Activated naive CD8-positive, alpha-beta T cell treated with anti-CD3 and anti-CD28 coated beads, Interleukin-2, amount 50 U/mL, for 24 hours (primary cell): Measurements from ENCODE around the gene SETD2.
"Not testable (repeated sequence)": the region's sequence is repeated elsewhere in the genome, so short reads cannot be mapped to it uniquely, and the experiment has no call there.

Experiments
- ATAC-seq: fragments of 150-1000 bp; cut with Tn5 transposase; one replicate; pipeline ENCODE4 v1.10.0; 2021
- DNase-seq: peaks from one replicate; pipeline ENCODE4 v3.0.0; 2021
- H3K27ac Mint-ChIP-seq: one replicate; pipeline ENCODE4 v1.8.0; 2021; ENCODE audit warnings: mild to moderate bottlenecking, mixed read lengths
- H3K27me3 Mint-ChIP-seq: one replicate; pipeline ENCODE4 v1.8.0; 2021; ENCODE audit warnings: mixed read lengths
- H3K36me3 Mint-ChIP-seq: one replicate; pipeline ENCODE4 v1.8.0; 2021; ENCODE audit warnings: low read depth, mixed read lengths
- H3K4me1 Mint-ChIP-seq: one replicate; pipeline ENCODE4 v1.8.0; 2021; ENCODE audit warnings: mixed read lengths
- H3K4me3 Mint-ChIP-seq: one replicate; pipeline ENCODE4 v1.8.0; 2021; ENCODE audit warnings: mild to moderate bottlenecking, moderate library complexity, mixed read lengths
- H3K9me3 Mint-ChIP-seq: one replicate; pipeline ENCODE4 v1.8.0; 2021; ENCODE audit warnings: mixed read lengths

The SETD2 gene

GRCh38 chr3:47056705-47057104, 107.2 kb downstream of the SETD2 start:
- Mint-ChIP-seq H3K4me1 (peaks cover 38% of the 10 kb centered on the region), H3K27ac (peak overlapping the region; percentile 73), H3K36me3 (peaks cover 39% of the 10 kb centered on the region), H3K27me3 (no peaks in the 10 kb centered on the region), H3K9me3 (no peaks in the 10 kb centered on the region), H3K4me3 (no peak overlapping the region)
- ATAC-seq (no peak), DNase-seq (no peak)

GRCh38 chr3:47054412-47054811, 109.5 kb downstream of the SETD2 start:
- Mint-ChIP-seq H3K36me3 (peaks cover 38% of the 10 kb centered on the region), H3K9me3 (no peaks in the 10 kb centered on the region), H3K4me1 (peaks cover 38% of the 10 kb centered on the region), H3K27ac (peak overlapping the region; percentile 11), H3K4me3 (no peak overlapping the region), H3K27me3 (no peaks in the 10 kb centered on the region)
- DNase-seq = no peak
- ATAC-seq = no peak

- ATAC-seq (peak; percentile 73), DNase-seq (no peak)
- Mint-ChIP-seq H3K4me3 (no peak overlapping the region), H3K27me3 (no peaks in the 10 kb centered on the region), H3K36me3 (peaks cover 13% of the 10 kb centered on the region), H3K4me1 (peaks cover 14% of the 10 kb centered on the region), H3K9me3 (no peaks in the 10 kb centered on the region), H3K27ac (peak overlapping the region; percentile 66)
Measured at GRCh38 chr3:47047673-47048072, 116.2 kb downstream of the SETD2 start.

GRCh38 chr3:47047069-47047468, 116.8 kb downstream of the SETD2 start:
- Mint-ChIP-seq H3K27me3 (no peaks in the 10 kb centered on the region), H3K36me3 (peaks cover 18% of the 10 kb centered on the region), H3K4me1 (peaks cover 14% of the 10 kb centered on the region), H3K27ac (peak overlapping the region; percentile 66), H3K4me3 (no peak overlapping the region), H3K9me3 (no peaks in the 10 kb centered on the region)
- DNase-seq (no peak), ATAC-seq (no peak)

GRCh38 chr3:47042231-47042791, 121.6 kb downstream of the SETD2 start:
- Mint-ChIP-seq H3K9me3 (no peaks in the 10 kb centered on the region), H3K27ac (no peak overlapping the region), H3K27me3 (no peaks in the 10 kb centered on the region), H3K4me3 (no peak overlapping the region), H3K4me1 (peaks cover 28% of the 10 kb centered on the region), H3K36me3 (peaks cover 42% of the 10 kb centered on the region)
- no peak for ATAC-seq
- DNase-seq = no peak

- Mint-ChIP-seq H3K27ac (no peak overlapping the region), H3K4me3 (no peak overlapping the region), H3K36me3 (peaks cover 50% of the 10 kb centered on the region), H3K27me3 (no peaks in the 10 kb centered on the region), H3K9me3 (no peaks in the 10 kb centered on the region), H3K4me1 (peaks cover 28% of the 10 kb centered on the region)
- no peak for DNase-seq
- ATAC-seq = no peak
Measured at GRCh38 chr3:47041114-47041513, 122.8 kb downstream of the SETD2 start.

GRCh38 chr3:47037302-47037701, 126.6 kb downstream of the SETD2 start:
- H3K9me3 Mint-ChIP-seq, ATAC-seq, DNase-seq, H3K4me3 Mint-ChIP-seq, H3K27me3 Mint-ChIP-seq: not testable (repeated sequence)
- peaks cover 65% of the 10 kb centered on the region for H3K36me3 Mint-ChIP-seq
- peaks cover 43% of the 10 kb centered on the region for H3K4me1 Mint-ChIP-seq
- peak overlapping the region; percentile 81 for H3K27ac Mint-ChIP-seq

- Mint-ChIP-seq H3K27me3 (no peaks in the 10 kb centered on the region), H3K4me1 (peaks cover 52% of the 10 kb centered on the region), H3K27ac (no peak overlapping the region), H3K4me3 (no peak overlapping the region), H3K9me3 (no peaks in the 10 kb centered on the region), H3K36me3 (peaks cover 67% of the 10 kb centered on the region)
- no peak for ATAC-seq
- no peak for DNase-seq
Measured at GRCh38 chr3:47036145-47036544, 127.8 kb downstream of the SETD2 start.

- DNase-seq (no peak), ATAC-seq (no peak)
- Mint-ChIP-seq H3K4me1 (peaks cover 57% of the 10 kb centered on the region), H3K27ac (peak overlapping the region; percentile 33), H3K36me3 (peaks cover 64% of the 10 kb centered on the region), H3K27me3 (no peaks in the 10 kb centered on the region), H3K4me3 (no peak overlapping the region), H3K9me3 (no peaks in the 10 kb centered on the region)
Measured at GRCh38 chr3:47035645-47036044, 128.3 kb downstream of the SETD2 start.

GRCh38 chr3:47034868-47035489, 128.9 kb downstream of the SETD2 start:
- H3K36me3 Mint-ChIP-seq = peaks cover 59% of the 10 kb centered on the region
- H3K27ac Mint-ChIP-seq = peak overlapping the region; percentile 33
- DNase-seq (no peak), ATAC-seq (no peak)
- H3K4me3 Mint-ChIP-seq = no peak overlapping the region
- H3K27me3 Mint-ChIP-seq = no peaks in the 10 kb centered on the region
- no peaks in the 10 kb centered on the region for H3K9me3 Mint-ChIP-seq
- H3K4me1 Mint-ChIP-seq = peaks cover 59% of the 10 kb centered on the region

GRCh38 chr3:47031041-47031440, 132.9 kb downstream of the SETD2 start:
- peak overlapping the region; percentile 96 for H3K27ac Mint-ChIP-seq
- peak overlapping the region; percentile 65 for H3K4me3 Mint-ChIP-seq
- H3K27me3 Mint-ChIP-seq, H3K9me3 Mint-ChIP-seq, DNase-seq: not testable (repeated sequence)
- peaks cover 44% of the 10 kb centered on the region for H3K4me1 Mint-ChIP-seq
- peaks cover 51% of the 10 kb centered on the region for H3K36me3 Mint-ChIP-seq
- peak; percentile 97 for ATAC-seq

GRCh38 chr3:47028667-47029066, 135.2 kb downstream of the SETD2 start:
- peaks cover 50% of the 10 kb centered on the region for H3K4me1 Mint-ChIP-seq
- H3K36me3 Mint-ChIP-seq = peaks cover 34% of the 10 kb centered on the region
- DNase-seq = no peak
- ATAC-seq = no peak
- no peaks in the 10 kb centered on the region for H3K27me3 Mint-ChIP-seq
- no peaks in the 10 kb centered on the region for H3K9me3 Mint-ChIP-seq
- no peak overlapping the region for H3K27ac Mint-ChIP-seq
- H3K4me3 Mint-ChIP-seq = no peak overlapping the region

- no peak overlapping the region for H3K27ac Mint-ChIP-seq
- no peak for ATAC-seq
Measured at GRCh38 chr3:47028146-47028545, 135.8 kb downstream of the SETD2 start.

GRCh38 chr3:47026432-47026831, 137.5 kb downstream of the SETD2 start:
- peaks cover 48% of the 10 kb centered on the region for H3K4me1 Mint-ChIP-seq
- peak overlapping the region; percentile 46 for H3K27ac Mint-ChIP-seq
- not testable (repeated sequence) for H3K27me3 Mint-ChIP-seq

More at GRCh38 chr3:47028146-47028545, 135.8 kb downstream of the SETD2 start:
- H3K4me1 Mint-ChIP-seq = peaks cover 49% of the 10 kb centered on the region
- peaks cover 31% of the 10 kb centered on the region for H3K36me3 Mint-ChIP-seq
- no peak for DNase-seq
- H3K27me3 Mint-ChIP-seq = no peaks in the 10 kb centered on the region
- no peak overlapping the region for H3K4me3 Mint-ChIP-seq
- no peaks in the 10 kb centered on the region for H3K9me3 Mint-ChIP-seq

GRCh38 chr3:47024932-47025331, 139.0 kb downstream of the SETD2 start:
- DNase-seq (no peak), ATAC-seq (no peak)
- peak overlapping the region; percentile 6 for H3K27ac Mint-ChIP-seq
- H3K36me3 Mint-ChIP-seq = peaks cover 22% of the 10 kb centered on the region
- peaks cover 49% of the 10 kb centered on the region for H3K4me1 Mint-ChIP-seq
- H3K4me3 Mint-ChIP-seq = no peak overlapping the region
- no peaks in the 10 kb centered on the region for H3K27me3 Mint-ChIP-seq
- H3K9me3 Mint-ChIP-seq = no peaks in the 10 kb centered on the region

More at GRCh38 chr3:47026432-47026831, 137.5 kb downstream of the SETD2 start:
- H3K9me3 Mint-ChIP-seq, DNase-seq, H3K4me3 Mint-ChIP-seq, ATAC-seq: not testable (repeated sequence)
- H3K36me3 Mint-ChIP-seq = peaks cover 24% of the 10 kb centered on the region
